Mucosa of descending colon (tissue), 3 donors: Measurements from ENCODE around the gene GPR179. TPM values are rescaled to one million over a fixed set of nuclear protein-coding genes. Genes with fewer than 3 reads are reported as not detected.

Experiments
- ATAC-seq: fragments of 200-7000 bp; cut with Tn5 transposase; one replicate; pipeline ENCODE4 v1.9.1; 2020; ENCODE audit warnings: mild to moderate bottlenecking, moderate library complexity
- DNase-seq, 3 donors: peaks; one replicate each; pipeline ENCODE4 v3.0.0-alpha.2; 2020
- H3K36me3 ChIP-seq: fragments of 200-600 bp; one replicate; pipeline ENCODE4 v1.8.0; 2021; ENCODE audit warnings: low read depth, mild to moderate bottlenecking
- H3K4me1 ChIP-seq: fragments of 200-600 bp; one replicate; pipeline ENCODE4 v1.8.0; 2021; ENCODE audit warnings: low read depth, mild to moderate bottlenecking
- H3K4me3 ChIP-seq: fragments of 200-600 bp; one replicate; pipeline ENCODE4 v1.8.0; 2021; ENCODE audit warnings: mild to moderate bottlenecking
- H3K9me3 ChIP-seq: fragments of 200-600 bp; one replicate; pipeline ENCODE4 v1.8.0; 2021; ENCODE audit warnings: mild to moderate bottlenecking
- intact Hi-C, 2 donors: fragments of 100-400 bp; cut with DNase I in 1 of 2; cut with micrococcal nuclease in 1 of 2; formaldehyde crosslinking; loops; one replicate each; pipeline versions ENCODE4 v1.11.0 to v1.11.1; 2022; cut with DNase I, micrococcal nuclease
- long read RNA-seq, 2 donors: library from polyadenylated mRNA; unstranded; transcript quantifications; one replicate each; pipeline ENCODE4 v2.0.0, GENCODE V29; 2019 to 2021
- total RNA-seq, 3 donors: library from RNA; stranded (reverse); fragmentation: NEBNext Ultra II Directional in 2 of 3; extraction: Animal tissue kit (Norgen Biotek cat#: 25700) in 2 of 3; gene quantifications; one replicate each; pipeline versions ENCODE4 v1.2.1 to v1.2.4, GENCODE V29; 2021 to 2023
- TF ChIP-seq, protein P1 (sequence below): fragments of 200-600 bp; IDR thresholded peaks from one replicate; pipeline ENCODE4 v1.8.0; 2022; ENCODE audit warnings: antibody characterized with exemption, mild to moderate bottlenecking
- donor health status: DM: no; HTN: no; CAD: no; lungs with moderate emphysema.
- donor health status: DM: no; HTN: no; CAD: no.
- donor health status: DM: no; HTN: yes; CAD: no.

Gene GPR179, protein sequence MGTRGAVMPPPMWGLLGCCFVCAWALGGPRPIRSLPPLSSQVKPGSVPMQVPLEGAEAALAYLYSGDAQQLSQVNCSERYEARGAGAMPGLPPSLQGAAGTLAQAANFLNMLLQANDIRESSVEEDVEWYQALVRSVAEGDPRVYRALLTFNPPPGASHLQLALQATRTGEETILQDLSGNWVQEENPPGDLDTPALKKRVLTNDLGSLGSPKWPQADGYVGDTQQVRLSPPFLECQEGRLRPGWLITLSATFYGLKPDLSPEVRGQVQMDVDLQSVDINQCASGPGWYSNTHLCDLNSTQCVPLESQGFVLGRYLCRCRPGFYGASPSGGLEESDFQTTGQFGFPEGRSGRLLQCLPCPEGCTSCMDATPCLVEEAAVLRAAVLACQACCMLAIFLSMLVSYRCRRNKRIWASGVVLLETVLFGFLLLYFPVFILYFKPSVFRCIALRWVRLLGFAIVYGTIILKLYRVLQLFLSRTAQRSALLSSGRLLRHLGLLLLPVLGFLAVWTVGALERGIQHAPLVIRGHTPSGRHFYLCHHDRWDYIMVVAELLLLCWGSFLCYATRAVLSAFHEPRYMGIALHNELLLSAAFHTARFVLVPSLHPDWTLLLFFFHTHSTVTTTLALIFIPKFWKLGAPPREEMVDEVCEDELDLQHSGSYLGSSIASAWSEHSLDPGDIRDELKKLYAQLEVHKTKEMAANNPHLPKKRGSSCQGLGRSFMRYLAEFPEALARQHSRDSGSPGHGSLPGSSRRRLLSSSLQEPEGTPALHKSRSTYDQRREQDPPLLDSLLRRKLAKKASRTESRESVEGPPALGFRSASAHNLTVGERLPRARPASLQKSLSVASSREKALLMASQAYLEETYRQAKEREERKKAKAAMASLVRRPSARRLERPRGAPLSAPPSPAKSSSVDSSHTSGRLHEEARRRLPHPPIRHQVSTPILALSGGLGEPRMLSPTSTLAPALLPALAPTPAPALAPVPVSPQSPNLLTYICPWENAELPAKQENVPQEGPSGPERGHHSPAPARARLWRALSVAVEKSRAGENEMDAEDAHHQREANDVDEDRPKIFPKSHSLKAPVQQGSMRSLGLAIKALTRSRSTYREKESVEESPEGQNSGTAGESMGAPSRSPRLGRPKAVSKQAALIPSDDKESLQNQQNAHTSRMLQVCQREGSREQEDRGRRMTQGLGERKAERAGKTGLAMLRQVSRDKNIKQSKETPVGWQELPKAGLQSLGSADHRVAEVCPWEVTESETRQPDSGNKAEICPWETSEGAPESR (N-terminal part only)
- total RNA-seq, result under 1 TPM; 0.02 to 0.38 (median 0.09) TPM
- long read RNA-seq, donor 1, result 0 reads
- long read RNA-seq, donor 2, result 0 reads

DNA sequence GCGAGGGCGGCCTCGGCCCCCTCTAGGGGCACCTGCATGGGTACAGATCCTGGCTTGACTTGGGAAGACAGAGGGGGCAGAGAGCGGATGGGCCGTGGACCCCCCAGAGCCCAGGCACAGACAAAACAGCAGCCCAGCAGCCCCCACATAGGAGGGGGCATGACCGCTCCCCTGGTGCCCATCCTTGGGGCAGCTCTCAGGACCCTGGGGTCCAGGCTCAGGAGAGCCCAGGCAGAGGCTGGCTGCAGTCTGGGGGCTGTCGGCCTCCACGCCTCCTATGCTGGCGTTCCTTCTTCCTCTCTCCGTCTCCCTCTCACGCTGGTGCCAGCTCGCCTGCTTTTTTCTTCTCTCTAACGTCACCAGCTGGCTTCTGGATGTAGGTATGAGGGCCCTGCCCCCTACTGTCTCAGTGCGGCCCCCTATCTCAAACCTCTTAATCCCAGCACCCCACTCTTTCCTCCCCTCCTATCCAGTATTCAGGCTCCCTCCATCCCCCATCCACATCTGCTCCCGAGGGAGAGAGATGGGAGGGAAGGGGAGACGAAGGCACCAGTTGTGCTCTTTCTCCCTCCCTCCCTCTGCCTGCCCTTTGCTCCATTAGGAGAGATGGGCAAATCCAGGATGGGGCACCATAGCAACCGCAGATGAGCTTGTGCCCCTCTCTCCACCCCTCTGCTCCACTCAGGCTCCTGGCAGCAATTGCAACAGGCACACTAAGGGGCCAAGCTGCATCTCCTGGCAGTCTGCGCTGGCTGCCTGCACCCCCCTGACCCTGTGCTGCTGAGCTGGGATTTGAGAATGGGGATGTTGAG lies at the start of gene GPR179:
GPR179 (minus strand) TSS at position 349 of the 812 bp plus-strand sequence; CDS start at position 182, 167 bp downstream.
- intact Hi-C loops, result loop anchor here in 1 of 2 donors (10.0 kb wide), 1 partner anchor 61 kb away; no protein-coding TSS in a partner anchor
- H3K4me3 ChIP-seq, result no peak within 1 kb of the TSS
- TF ChIP-seq, protein P1, sequence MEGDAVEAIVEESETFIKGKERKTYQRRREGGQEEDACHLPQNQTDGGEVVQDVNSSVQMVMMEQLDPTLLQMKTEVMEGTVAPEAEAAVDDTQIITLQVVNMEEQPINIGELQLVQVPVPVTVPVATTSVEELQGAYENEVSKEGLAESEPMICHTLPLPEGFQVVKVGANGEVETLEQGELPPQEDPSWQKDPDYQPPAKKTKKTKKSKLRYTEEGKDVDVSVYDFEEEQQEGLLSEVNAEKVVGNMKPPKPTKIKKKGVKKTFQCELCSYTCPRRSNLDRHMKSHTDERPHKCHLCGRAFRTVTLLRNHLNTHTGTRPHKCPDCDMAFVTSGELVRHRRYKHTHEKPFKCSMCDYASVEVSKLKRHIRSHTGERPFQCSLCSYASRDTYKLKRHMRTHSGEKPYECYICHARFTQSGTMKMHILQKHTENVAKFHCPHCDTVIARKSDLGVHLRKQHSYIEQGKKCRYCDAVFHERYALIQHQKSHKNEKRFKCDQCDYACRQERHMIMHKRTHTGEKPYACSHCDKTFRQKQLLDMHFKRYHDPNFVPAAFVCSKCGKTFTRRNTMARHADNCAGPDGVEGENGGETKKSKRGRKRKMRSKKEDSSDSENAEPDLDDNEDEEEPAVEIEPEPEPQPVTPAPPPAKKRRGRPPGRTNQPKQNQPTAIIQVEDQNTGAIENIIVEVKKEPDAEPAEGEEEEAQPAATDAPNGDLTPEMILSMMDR, result no peak
- ATAC-seq (no peak), DNase-seq (no peak)
- H3K4me1 ChIP-seq, result no peaks in the 10 kb centered on the region
- no peaks in the 10 kb centered on the region for H3K9me3 ChIP-seq
- H3K36me3 ChIP-seq, result no peaks in the 10 kb centered on the region

DNA sequence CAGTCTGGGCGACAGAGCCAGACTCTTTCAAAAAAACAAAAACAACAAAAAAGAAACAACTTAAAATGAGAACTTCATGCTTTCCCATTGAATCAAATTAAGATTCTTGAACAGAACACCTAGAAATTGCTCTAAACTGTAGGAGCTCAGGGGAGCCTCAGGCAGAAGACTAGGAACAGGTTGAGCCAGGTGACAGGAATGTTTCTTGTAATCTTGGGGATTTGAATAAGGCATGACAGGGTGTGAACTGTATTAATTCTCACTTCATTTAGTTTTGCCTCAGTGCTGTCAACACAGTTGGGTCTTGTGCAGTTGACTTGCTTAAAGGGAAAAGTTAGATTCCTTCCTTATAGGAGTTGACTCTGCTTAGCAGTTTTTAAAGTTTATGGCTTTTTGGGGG lies 35.7 kb upstream of the GPR179 start:
- ATAC-seq (no peak), DNase-seq (no peak)
- TF ChIP-seq, protein P1, result no peak
- peaks cover 7% of the 10 kb centered on the region for H3K36me3 ChIP-seq
- H3K4me3 ChIP-seq, result no peak overlapping the region
- intact Hi-C loops, result no loop called here
- H3K9me3 ChIP-seq, result no peaks in the 10 kb centered on the region
- no peaks in the 10 kb centered on the region for H3K4me1 ChIP-seq

DNA sequence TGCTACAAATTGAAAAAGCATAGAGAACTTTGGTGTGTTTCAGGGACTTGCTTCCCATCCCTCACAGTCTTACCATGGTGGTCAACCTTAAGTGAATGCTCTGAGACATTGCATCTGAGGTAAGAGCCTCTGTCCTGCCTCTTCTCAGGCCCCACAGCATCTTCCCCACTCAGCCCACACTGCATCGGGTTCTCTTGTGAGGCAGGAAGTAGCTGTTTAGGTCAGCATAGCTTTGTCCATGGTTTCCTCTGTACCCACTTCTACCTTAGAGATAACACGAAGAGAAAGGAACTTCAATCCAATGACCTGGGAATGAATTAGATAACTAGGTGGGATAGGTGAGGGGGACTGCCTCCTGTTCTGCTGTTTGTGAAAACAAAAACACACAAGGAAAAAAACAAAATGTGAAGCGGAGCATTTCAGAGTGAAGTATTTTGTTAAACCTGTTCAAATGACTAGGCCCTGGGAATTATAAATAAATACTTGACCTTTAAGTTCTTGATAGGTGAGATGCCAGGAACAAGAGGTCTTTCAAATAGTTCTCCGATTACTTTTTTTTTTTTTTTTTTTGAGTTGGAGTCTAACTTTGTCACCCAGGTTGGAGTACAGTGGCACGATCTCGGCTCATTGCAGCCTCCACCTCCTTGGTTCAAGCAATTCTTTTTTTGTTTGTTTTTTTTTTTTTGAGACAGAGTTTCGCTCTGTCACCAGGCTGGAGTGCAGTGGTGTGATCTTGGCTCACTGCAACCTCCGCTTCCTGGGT lies 25.5 kb upstream of the GPR179 start:
- no peak overlapping the region for H3K4me3 ChIP-seq
- H3K36me3 ChIP-seq, result no peaks in the 10 kb centered on the region
- ATAC-seq (no peak), DNase-seq (no peak)
- no peaks in the 10 kb centered on the region for H3K4me1 ChIP-seq
- intact Hi-C loops, result no loop called here
- H3K9me3 ChIP-seq, result no peaks in the 10 kb centered on the region
- TF ChIP-seq, protein P1, result no peak

DNA sequence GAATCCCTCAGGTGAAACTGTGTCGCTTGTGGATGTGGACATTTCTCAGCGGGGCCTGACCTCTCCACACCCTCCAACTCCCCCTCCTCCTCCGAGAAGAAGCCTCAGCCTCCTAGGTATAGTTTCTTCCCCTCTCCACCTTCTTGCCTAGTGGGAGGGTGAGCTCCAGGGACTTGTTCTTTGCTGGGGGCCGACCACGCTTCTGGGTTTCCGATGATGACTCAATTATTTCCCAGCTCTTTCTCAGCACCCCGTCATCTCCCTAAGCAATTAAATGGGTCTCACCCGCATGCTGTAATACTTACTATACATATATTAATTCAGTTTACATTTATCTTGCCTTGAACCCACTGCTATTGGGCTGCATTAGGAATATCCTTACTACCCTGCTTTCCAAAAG lies 21.0 kb upstream of the GPR179 start:
- Histone ChIP-seq H3K9me3 (no peaks in the 10 kb centered on the region), H3K36me3 (no peaks in the 10 kb centered on the region), H3K4me1 (no peaks in the 10 kb centered on the region), H3K4me3 (no peak overlapping the region)
- ATAC-seq, result no peak
- intact Hi-C loops, result no loop called here
- TF ChIP-seq, protein P1, result no peak
- no peak for DNase-seq
